LNCAP (cell line): Measurements from ENCODE around the gene ENTPD7.

Source experiments
- CTCF ChIP-seq: fragments of 450-650 bp; IDR thresholded peaks from 2 replicates; pipeline ENCODE4 v1.5.1; 2017; ENCODE audit warnings: mild to moderate bottlenecking

ENTPD7 gene

GRCh38 chr10:99656199-99657064 lies 2.9 kb upstream of the ENTPD7 start:
- TF ChIP-seq CTCF: no peak

GRCh38 chr10:99658622-99659030 lies 683 bp upstream of the ENTPD7 start:
- no peak for TF ChIP-seq CTCF

- no peak for TF ChIP-seq CTCF
Observed at GRCh38 chr10:99659868-99660366, 608 bp downstream of the ENTPD7 start.

- TF ChIP-seq CTCF: no peak
Observed at GRCh38 chr10:99660662-99661376, 1.5 kb downstream of the ENTPD7 start.

GRCh38 chr10:99661377-99661763 lies 2.1 kb downstream of the ENTPD7 start:
- no peak for TF ChIP-seq CTCF

GRCh38 chr10:99665304-99665703 lies 6.0 kb downstream of the ENTPD7 start:
- no peak for TF ChIP-seq CTCF

GRCh38 chr10:99667108-99667751 lies 7.9 kb downstream of the ENTPD7 start:
- no peak for TF ChIP-seq CTCF
